Measurements from ENCODE around the gene PPIP5K1. TPM values are rescaled to one million over a fixed set of nuclear protein-coding genes. Genes with fewer than 3 reads are reported as not detected.

PPIP5K1 gene
- total RNA-seq, 1 experiment from 2014 or later, result 62.4 TPM

GRCh38 chr15:43505738-43506137, 84.3 kb downstream of the PPIP5K1 start:
- ChIA-PET POLR2A (no interaction called here), CTCF (interaction anchor here (1.5 kb wide), 1 partner anchor 9 kb away, joined by 4 read pairs; no protein-coding TSS in a partner anchor), RAD21 (ENCODE audit: low non-redundant PET in 1 of 2, low total read pairs in 2 of 2, uncharacterized antibody in 2 of 2, unreplicated experiment in 2 of 2) (no interaction called here)
- no peak overlapping the region for H3K9ac ChIP-seq (ENCODE audit: low read length)
- no peaks in the 10 kb centered on the region for H3K9me2 ChIP-seq (ENCODE audit: insufficient read depth)
- BruUV-seq (replicated peaks), result no TSS peak
- no peak for TF ChIP-seq EZH2 (IDR thresholded peaks at IDR 0.05)
- TF ChIP-seq CEBPB (IDR thresholded peaks at IDR 0.05; ENCODE audit: low read depth), result no peak
- TF ChIP-seq CBX3 (IDR thresholded peaks at IDR 0.05; ENCODE audit: low read depth), result no peak
- no peak for TF ChIP-seq ZFX (IDR thresholded peaks at IDR 0.05)
- intact Hi-C loops (cut with micrococcal nuclease), result no loop called here
- no peak overlapping the region for H3K27ac ChIP-seq (ENCODE audit: low read depth, low read length)
- H3K4me3 ChIP-seq (replicated peaks in 1 of 2; ENCODE audit: low read depth in 1 of 2, low read length in 2 of 2), result no peak overlapping the region
- no peaks in the 10 kb centered on the region for H3K36me3 ChIP-seq (ENCODE audit: control insufficient read depth in 1 of 2, insufficient read depth in 2 of 2, low read length in 2 of 2)
- H2AFZ ChIP-seq (ENCODE audit: low read depth, low read length, poor library complexity, severe bottlenecking), result no peak overlapping the region
- no peak overlapping the region for H3K4me2 ChIP-seq (ENCODE audit: low read length)
- no peaks in the 10 kb centered on the region for H3K79me2 ChIP-seq (ENCODE audit: insufficient read depth, low read length)
- H4K20me1 ChIP-seq (ENCODE audit: insufficient read depth), result no peaks in the 10 kb centered on the region
- peaks cover 9 to 12% of the 10 kb centered on the region in 2 experiments; a peak in 2 of 4 replicates for H3K4me1 ChIP-seq (ENCODE audit: control insufficient read depth in 1 of 2, insufficient read depth in 2 of 2, low read length in 2 of 2)
- no peaks in the 10 kb centered on the region for H3K27me3 ChIP-seq (ENCODE audit: insufficient read depth, low read length)
- ATAC-seq (no peak), DNase-seq (ENCODE audit: low read depth, low spot score) (no peak)
- no peaks in the 10 kb centered on the region for H3K9me3 ChIP-seq (ENCODE audit: control insufficient read depth in 1 of 2, insufficient read depth in 1 of 2, low read depth in 1 of 2, low read length in 2 of 2)

- no peaks in the 10 kb centered on the region for H3K27me3 ChIP-seq (ENCODE audit: insufficient read depth, low read length)
- no peaks in the 10 kb centered on the region for H3K9me3 ChIP-seq (ENCODE audit: control insufficient read depth in 1 of 2, insufficient read depth in 1 of 2, low read depth in 1 of 2, low read length in 2 of 2)
- H3K4me3 ChIP-seq (replicated peaks in 1 of 2; ENCODE audit: low read depth in 1 of 2, low read length in 2 of 2), result no peak overlapping the region
- H3K4me2 ChIP-seq (ENCODE audit: low read length), result no peak overlapping the region
- no peaks in the 10 kb centered on the region for H4K20me1 ChIP-seq (ENCODE audit: insufficient read depth)
- no TSS peak for BruUV-seq (replicated peaks)
- H3K9me2 ChIP-seq (ENCODE audit: insufficient read depth), result no peaks in the 10 kb centered on the region
- no peak overlapping the region for H3K9ac ChIP-seq (ENCODE audit: low read length)
- intact Hi-C loops (cut with micrococcal nuclease), result no loop called here
- H3K27ac ChIP-seq (ENCODE audit: low read depth, low read length), result no peak overlapping the region
- DNase-seq (ENCODE audit: low read depth, low spot score) (no peak), ATAC-seq (no peak)
- H3K79me2 ChIP-seq (ENCODE audit: insufficient read depth, low read length), result no peaks in the 10 kb centered on the region
- H3K4me1 ChIP-seq (ENCODE audit: control insufficient read depth in 1 of 2, insufficient read depth in 2 of 2, low read length in 2 of 2), result no peaks in the 10 kb centered on the region
- RAD21 ChIA-PET (ENCODE audit: low non-redundant PET in 1 of 2, low total read pairs in 2 of 2, uncharacterized antibody in 2 of 2, unreplicated experiment in 2 of 2), result no interaction called here
- no peak for TF ChIP-seq MAX (IDR thresholded peaks at IDR 0.05)
- no peak for TF ChIP-seq POLR2AphosphoS5 (IDR thresholded peaks at IDR 0.05; ENCODE audit: low read depth, low read length)
- TF ChIP-seq ZBTB33 (IDR thresholded peaks at IDR 0.05; ENCODE audit: extremely low read depth, insufficient replicate concordance, low read length), result no peak
- TF ChIP-seq CTCF (IDR thresholded peaks at IDR 0.05 in 2 of 3, conservative IDR thresholded peaks at IDR 0.05 in 1 of 3; ENCODE audit: borderline replicate concordance in 1 of 3, insufficient read depth in 1 of 3, low read depth in 2 of 3, low read length in 2 of 3), result no peak
- TF ChIP-seq ELF1 (IDR thresholded peaks at IDR 0.05; ENCODE audit: borderline replicate concordance, low read depth), result no peak
- no peak for TF ChIP-seq SP1 (IDR thresholded peaks at IDR 0.05; ENCODE audit: low read depth)
- no peak for TF ChIP-seq CEBPB (IDR thresholded peaks at IDR 0.05; ENCODE audit: low read depth)
- no peak for TF ChIP-seq YY1 (IDR thresholded peaks at IDR 0.05; ENCODE audit: extremely low read depth, insufficient replicate concordance, low read depth, low read length)
- no peak for TF ChIP-seq ZNF274 (IDR thresholded peaks at IDR 0.05; ENCODE audit: low read depth, low read length)
- TF ChIP-seq EZH2 (IDR thresholded peaks at IDR 0.05), result no peak
- TF ChIP-seq EGR1 (IDR thresholded peaks at IDR 0.05; ENCODE audit: low read depth), result no peak
- TF ChIP-seq ZFX (IDR thresholded peaks at IDR 0.05), result no peak
- TF ChIP-seq JUND (IDR thresholded peaks at IDR 0.05), result no peak
- no peaks in the 10 kb centered on the region for H3K36me3 ChIP-seq (ENCODE audit: control insufficient read depth in 1 of 2, insufficient read depth in 2 of 2, low read length in 2 of 2)
- POLR2A ChIA-PET, result no interaction called here
- CTCF ChIA-PET, result no interaction called here
- no peak overlapping the region for H2AFZ ChIP-seq (ENCODE audit: low read depth, low read length, poor library complexity, severe bottlenecking)
These were observed 90.4 kb downstream of the PPIP5K1 start for GRCh38 chr15:43499635-43500034.
